Type B pancreatic cell (in vitro differentiated cells): ENCODE measurements around the gene CRMP1. TPM values are rescaled to one million over a fixed set of nuclear protein-coding genes. Genes with fewer than 3 reads are reported as not detected.

Experiments used
- DNase-seq: peaks from one replicate; pipeline ENCODE4 v3.0.0; 2021; ENCODE audit warnings: mixed read lengths; ENCODE audit not compliant: unreplicated experiment; ENCODE audit errors: extremely low spot score
- H3K27ac Mint-ChIP-seq: 2 replicates; pipeline ENCODE4 v1.8.0; 2021; ENCODE audit warnings: mild to moderate bottlenecking, mixed read lengths
- H3K27me3 Mint-ChIP-seq: 2 replicates; pipeline ENCODE4 v1.8.0; 2021; ENCODE audit warnings: mixed read lengths
- H3K36me3 Mint-ChIP-seq: 2 replicates; pipeline ENCODE4 v1.8.0; 2021; ENCODE audit warnings: mixed read lengths
- H3K4me1 Mint-ChIP-seq: one replicate; pipeline ENCODE4 v1.8.0; 2021; ENCODE audit warnings: mixed read lengths; ENCODE audit not compliant: unreplicated experiment
- H3K4me3 Mint-ChIP-seq: 2 replicates; pipeline ENCODE4 v1.8.0; 2021; ENCODE audit warnings: mild to moderate bottlenecking, mixed read lengths
- H3K9me3 Mint-ChIP-seq: 2 replicates; pipeline ENCODE4 v1.8.0; 2021; ENCODE audit warnings: mixed read lengths
- total RNA-seq: library from RNA; stranded (reverse); gene quantifications from 2 replicates; pipeline ENCODE4 v1.2.1, GENCODE V29; 2021; ENCODE audit warnings: low replicate concordance
- TF ChIP-seq, protein P1 (sequence below): fragments of 200-600 bp; sonication (generic); conservative IDR thresholded peaks from 2 replicates; pipeline ENCODE4 v1.5.0; 2021; ENCODE audit warnings: antibody characterized with exemption, mild to moderate bottlenecking

CRMP1 gene
- total RNA-seq, 1 donor from 2014 or later: 40.4 TPM

DNA sequence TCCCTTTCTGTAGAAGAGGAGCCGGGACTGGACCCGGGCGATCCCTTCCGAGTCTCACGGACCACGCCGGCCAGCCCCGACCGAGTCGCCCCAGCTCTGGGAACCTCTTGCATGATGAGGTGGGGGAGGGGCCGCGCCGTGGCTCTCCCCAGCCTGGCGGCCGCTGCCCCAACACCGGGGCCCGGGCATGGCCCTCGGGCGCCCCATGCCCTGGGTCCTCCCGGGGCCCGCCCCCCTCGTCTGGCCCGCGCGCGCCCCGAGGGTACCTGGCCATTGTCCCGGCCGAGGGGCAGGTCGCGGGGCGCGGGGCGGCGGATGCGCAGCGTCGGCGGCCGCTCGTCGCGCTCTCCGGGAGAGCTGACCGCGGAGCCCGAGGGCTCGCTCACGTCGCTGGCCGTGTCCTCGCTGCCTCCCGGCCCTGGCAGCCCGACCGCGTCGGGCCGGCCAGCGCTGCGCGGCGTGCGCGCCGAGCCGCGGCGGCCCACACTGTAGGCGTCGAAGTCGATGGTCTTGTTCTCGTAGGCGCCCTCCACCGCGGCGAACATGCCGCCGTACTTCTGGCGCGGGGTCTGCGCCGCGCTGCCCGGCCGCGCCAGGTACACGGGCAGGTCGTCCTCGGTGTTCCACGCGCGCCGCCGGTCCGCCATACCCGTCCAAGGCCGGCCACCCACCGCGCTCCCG, 423 bp downstream of the CRMP1 start:
- DNase-seq: no peak
- peaks cover 79% of the 10 kb centered on the region for H3K27me3 Mint-ChIP-seq
- H3K27ac Mint-ChIP-seq: no peak overlapping the region
- H3K36me3 Mint-ChIP-seq: no peaks in the 10 kb centered on the region
- H3K4me1 Mint-ChIP-seq: peaks cover 4% of the 10 kb centered on the region
- H3K9me3 Mint-ChIP-seq: peaks cover 5% of the 10 kb centered on the region
- TF ChIP-seq, protein P1, sequence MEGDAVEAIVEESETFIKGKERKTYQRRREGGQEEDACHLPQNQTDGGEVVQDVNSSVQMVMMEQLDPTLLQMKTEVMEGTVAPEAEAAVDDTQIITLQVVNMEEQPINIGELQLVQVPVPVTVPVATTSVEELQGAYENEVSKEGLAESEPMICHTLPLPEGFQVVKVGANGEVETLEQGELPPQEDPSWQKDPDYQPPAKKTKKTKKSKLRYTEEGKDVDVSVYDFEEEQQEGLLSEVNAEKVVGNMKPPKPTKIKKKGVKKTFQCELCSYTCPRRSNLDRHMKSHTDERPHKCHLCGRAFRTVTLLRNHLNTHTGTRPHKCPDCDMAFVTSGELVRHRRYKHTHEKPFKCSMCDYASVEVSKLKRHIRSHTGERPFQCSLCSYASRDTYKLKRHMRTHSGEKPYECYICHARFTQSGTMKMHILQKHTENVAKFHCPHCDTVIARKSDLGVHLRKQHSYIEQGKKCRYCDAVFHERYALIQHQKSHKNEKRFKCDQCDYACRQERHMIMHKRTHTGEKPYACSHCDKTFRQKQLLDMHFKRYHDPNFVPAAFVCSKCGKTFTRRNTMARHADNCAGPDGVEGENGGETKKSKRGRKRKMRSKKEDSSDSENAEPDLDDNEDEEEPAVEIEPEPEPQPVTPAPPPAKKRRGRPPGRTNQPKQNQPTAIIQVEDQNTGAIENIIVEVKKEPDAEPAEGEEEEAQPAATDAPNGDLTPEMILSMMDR: no peak
- peak overlapping the region; percentile 45 for H3K4me3 Mint-ChIP-seq

DNA sequence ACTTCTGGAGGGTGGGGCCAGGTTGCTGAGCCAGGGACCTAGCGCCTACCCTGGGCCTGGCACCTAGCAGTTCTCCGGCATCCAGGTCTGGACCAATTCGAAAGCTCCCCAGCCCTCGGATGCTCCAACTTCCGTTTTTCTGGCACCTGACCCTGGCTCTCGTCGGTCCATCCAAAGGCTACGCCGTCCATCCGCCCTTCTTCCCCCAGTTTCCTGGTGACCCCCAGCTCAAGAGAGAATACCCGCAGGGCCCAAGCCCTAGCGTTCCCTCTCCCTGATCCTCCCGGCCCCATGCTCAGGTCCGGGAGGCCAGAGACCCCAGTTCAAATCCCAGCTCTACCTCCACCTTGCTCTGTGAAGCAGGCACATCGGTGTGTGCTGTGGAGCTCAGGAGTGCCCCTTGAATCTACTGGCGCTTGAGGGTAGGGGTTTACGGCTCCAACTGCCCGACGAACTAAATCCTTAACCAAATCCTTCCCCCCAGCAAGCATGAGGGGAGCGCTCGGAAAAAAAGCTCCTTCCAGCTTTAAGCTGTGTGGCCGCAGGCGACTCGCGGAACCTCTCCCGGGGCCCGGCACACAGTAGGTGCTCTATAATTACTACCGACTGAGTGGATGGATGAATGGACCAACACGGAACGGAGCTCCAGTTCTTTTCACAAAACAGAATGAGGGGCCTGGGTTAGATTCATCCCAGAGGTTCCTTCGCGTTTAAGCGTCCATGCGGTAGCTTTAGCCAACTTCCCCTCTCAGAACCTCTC, 1.1 kb downstream of the CRMP1 start:
- H3K4me3 Mint-ChIP-seq: peak overlapping the region; percentile 80

DNA sequence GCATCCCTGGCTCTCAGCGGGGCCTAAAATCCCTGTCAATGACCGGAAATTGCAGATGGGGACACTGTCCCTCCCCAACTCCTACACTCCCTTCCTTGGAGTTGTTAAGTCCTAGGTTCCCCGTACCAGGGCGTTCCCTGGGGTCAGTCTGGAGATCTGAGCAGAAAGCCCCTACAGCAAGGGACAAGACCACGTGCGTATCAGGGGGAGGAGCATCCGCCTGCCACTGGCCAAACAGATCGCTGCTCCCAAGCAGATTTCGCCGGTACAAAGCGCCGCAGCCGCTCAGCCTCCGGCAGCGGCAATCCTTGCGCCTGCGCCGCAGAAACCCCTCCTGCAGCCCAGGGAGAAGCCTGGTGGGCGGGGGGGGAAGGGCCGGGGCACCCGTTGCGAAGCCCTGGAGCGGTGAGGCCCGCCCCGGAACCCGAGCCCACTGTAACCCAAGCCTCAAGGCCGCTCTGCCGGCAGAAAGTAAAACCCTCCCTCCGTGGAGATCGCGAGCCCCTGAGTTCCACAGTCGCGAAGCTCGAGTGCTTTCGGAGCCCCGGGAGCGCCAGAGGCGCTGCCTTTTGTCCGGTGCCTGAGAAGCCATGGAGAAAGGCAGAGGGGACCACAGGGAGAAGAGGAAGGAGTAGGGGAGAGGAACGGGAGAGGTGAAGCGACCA, 2.7 kb downstream of the CRMP1 start:
- Mint-ChIP-seq H3K9me3 (no peaks in the 10 kb centered on the region), H3K4me3 (peak overlapping the region; percentile 87), H3K27ac (peak overlapping the region; percentile 46), H3K36me3 (no peaks in the 10 kb centered on the region), H3K4me1 (peaks cover 4% of the 10 kb centered on the region), H3K27me3 (peaks cover 79% of the 10 kb centered on the region)
- TF ChIP-seq, protein P1: no peak
- DNase-seq: no peak

More for the DNA sequence above, 1.1 kb downstream of the CRMP1 start:
- DNase-seq: no peak
- TF ChIP-seq, protein P1: no peak
- peaks cover 79% of the 10 kb centered on the region for H3K27me3 Mint-ChIP-seq
- H3K27ac Mint-ChIP-seq: no peak overlapping the region
- H3K4me1 Mint-ChIP-seq: peaks cover 4% of the 10 kb centered on the region
- no peaks in the 10 kb centered on the region for H3K36me3 Mint-ChIP-seq
- H3K9me3 Mint-ChIP-seq: peaks cover under 1% of the 10 kb centered on the region

DNA sequence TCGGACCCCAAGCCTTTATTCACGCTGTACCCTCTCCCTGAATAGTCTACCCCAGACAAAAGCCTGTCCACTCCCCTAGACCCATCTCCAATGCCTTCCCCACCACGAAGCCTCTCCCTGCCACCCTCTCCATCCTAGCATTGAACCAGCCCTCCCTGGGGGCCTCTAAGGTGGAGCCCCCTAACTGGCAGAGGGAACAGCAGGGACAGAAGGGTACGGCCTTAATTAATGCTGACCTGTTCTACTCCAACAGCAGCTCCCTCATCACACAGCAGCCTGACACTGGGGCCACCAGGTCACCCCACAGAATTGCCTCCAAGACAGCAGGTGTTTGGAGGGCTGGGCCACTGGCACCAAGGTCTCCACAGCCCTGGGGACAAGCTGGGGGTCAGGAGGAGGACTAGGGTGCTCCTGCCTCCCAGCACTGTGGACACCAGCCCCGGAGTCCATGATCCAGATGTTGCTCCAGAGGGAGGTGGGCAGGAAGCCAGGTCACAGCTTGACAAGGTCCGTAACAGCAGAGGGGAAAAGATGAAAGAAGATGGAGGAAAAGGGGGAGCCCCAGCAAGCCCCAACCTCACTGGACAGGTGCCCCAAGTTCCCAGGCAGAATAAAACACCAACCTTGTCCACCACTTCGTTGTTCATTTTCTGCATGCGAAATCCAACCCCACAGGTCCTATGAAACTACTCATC, 3.7 kb downstream of the CRMP1 start:
- H3K9me3 Mint-ChIP-seq: no peaks in the 10 kb centered on the region
- H3K4me3 Mint-ChIP-seq: peak overlapping the region; percentile 87
- H3K27me3 Mint-ChIP-seq: peaks cover 79% of the 10 kb centered on the region
- H3K27ac Mint-ChIP-seq: no peak overlapping the region
- H3K4me1 Mint-ChIP-seq: peaks cover 4% of the 10 kb centered on the region
- TF ChIP-seq, protein P1: no peak
- no peak for DNase-seq
- no peaks in the 10 kb centered on the region for H3K36me3 Mint-ChIP-seq

DNA sequence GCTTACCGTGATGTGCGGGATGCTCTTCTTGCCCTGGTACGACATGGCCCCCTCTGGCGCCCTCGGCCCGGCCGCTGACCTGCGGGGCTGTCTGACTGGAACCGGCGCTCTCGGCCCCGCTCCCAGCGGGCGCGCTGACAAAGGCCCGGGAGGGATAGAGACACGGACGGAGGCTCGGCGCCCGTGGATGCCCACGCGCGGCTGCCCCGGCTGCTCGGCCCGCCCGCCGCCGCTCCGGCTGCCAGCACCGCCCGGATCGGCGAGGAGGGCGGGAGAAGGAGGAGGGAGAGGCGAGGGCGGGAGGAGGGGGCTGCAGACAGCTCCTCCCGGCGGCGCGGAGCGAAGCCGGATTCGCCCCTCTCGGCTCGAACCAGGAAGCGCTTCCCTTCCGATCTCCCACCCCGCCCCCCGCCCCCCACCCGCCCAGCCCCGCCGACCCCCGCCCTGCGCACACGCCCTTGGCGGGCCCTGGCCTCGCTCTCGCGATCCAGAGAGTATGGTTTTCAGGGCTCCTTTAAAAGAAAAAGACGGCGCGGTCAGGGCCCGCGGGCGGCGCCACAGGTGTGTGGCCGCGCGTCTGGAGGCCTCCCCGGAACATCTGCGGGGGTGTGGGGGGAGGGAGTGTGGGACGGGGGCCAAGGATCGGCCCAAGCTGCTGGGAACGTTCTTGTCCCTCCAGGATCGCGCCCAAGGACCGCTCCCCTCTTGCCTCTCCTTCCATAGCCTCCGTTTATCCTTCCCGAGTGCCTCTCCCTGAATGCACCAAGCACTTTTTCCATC, 4.5 kb downstream of the CRMP1 start:
- no peaks in the 10 kb centered on the region for H3K9me3 Mint-ChIP-seq
- no peak for DNase-seq
- H3K27me3 Mint-ChIP-seq: peaks cover 77% of the 10 kb centered on the region
- peak overlapping the region; percentile 87 for H3K4me3 Mint-ChIP-seq
- H3K4me1 Mint-ChIP-seq: peaks cover 4% of the 10 kb centered on the region
- H3K36me3 Mint-ChIP-seq: no peaks in the 10 kb centered on the region
- H3K27ac Mint-ChIP-seq: no peak overlapping the region
- TF ChIP-seq, protein P1: no peak
